Measurements from ENCODE around the gene MED9.

MED9 gene

DNA sequence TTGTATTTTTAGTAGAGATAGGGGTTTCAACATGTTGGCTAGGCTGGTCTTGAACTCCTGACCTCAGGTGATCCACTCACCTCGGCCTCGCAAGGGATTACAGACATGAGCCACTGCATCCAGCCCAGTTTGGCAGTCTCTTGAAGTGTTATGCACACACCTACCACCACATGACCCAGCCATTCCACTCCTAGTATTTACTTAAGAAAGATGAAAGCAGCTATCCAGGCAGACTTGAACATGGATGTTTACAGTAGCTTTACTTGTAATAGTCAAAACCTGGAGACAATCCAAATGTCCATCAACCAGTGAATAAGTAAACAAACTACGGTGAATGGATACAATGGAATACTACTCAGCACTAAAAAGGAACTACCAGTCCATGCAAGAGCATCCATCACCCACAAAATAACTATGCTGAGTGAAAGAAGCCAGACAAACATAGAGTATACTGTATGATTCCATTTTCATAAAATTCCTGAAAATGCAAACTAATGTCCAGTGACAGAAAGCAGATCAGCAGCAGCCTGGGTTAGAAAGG is 57.2 kb downstream of the MED9 start:
- DNase-seq (ENCODE audit: low read depth in 1 of 2, low spot score in 1 of 2) = no peak

- DNase-seq (ENCODE audit: low read depth in 1 of 2, low spot score in 1 of 2) = no peak
Observed at GRCh38 chr17:17535957-17536356, 59.2 kb downstream of the MED9 start.

GRCh38 chr17:17536702-17537101 is 59.9 kb downstream of the MED9 start:
- no peak for DNase-seq (ENCODE audit: low read depth in 1 of 2, low spot score in 1 of 2)

- DNase-seq (ENCODE audit: low read depth in 1 of 2, low spot score in 1 of 2) = no peak
Observed at GRCh38 chr17:17537311-17538099, 60.7 kb downstream of the MED9 start.

- no peak for DNase-seq (ENCODE audit: low read depth in 1 of 2, low spot score in 1 of 2)
Observed at GRCh38 chr17:17538417-17539391, 61.9 kb downstream of the MED9 start.

DNA sequence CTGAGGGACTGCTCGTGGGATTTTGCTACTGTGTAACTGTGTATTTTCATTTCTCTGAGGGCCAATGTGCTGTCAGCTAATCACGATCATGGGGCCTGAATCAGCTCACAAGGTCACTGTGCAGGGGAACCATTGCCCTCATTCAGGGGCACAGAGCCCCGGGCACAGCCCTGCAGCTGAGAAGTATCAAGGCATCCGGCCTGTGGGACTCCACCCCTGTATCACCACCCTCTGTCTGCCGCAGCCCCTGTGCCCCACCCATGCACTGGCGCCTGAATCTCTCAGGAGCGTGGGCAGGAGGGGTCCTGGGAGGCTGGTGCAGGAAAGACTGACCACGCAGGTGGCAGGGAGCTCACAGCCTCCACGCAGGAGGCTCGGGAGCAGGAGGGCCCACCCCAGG is 62.8 kb downstream of the MED9 start:
- DNase-seq (ENCODE audit: low read depth in 1 of 2, low spot score in 1 of 2) = no peak

- no peak for DNase-seq (ENCODE audit: low read depth in 1 of 2, low spot score in 1 of 2)
Observed at GRCh38 chr17:17540278-17540906, 63.6 kb downstream of the MED9 start.

- no peak for DNase-seq (ENCODE audit: low read depth in 1 of 2, low spot score in 1 of 2)
Observed at GRCh38 chr17:17540935-17541639, 64.3 kb downstream of the MED9 start.

GRCh38 chr17:17541640-17542001 is 64.8 kb downstream of the MED9 start:
- DNase-seq (ENCODE audit: low read depth in 1 of 2, low spot score in 1 of 2) = no peak

All from stimulated activated CD4-positive, alpha-beta T cell treated with anti-CD3 and anti-CD28 coated beads, Interleukin-15, amount 100 ng/mL, for 1 hour (primary cell).